Activated T-helper 1 cell treated with Interleukin-2 at 50 U/mL for 16 hours (primary cell): ENCODE data around the gene DIP2C.
"Not testable (repeated sequence)": the region's sequence is repeated elsewhere in the genome, so short reads cannot be mapped to it uniquely, and the experiment has no call there.

Source experiments
- DNase-seq: peaks from one replicate; pipeline ENCODE4 v3.0.0-alpha.2; 2020; ENCODE audit warnings: low read depth

The DIP2C gene

GRCh38 chr10:533186-533585, 156.3 kb downstream of the DIP2C start:
- no peak for DNase-seq

- DNase-seq = not testable (repeated sequence)
Measured at GRCh38 chr10:532331-532730, 157.1 kb downstream of the DIP2C start.

- DNase-seq = no peak
Measured at GRCh38 chr10:531541-531940, 157.9 kb downstream of the DIP2C start.

GRCh38 chr10:530717-531116, 158.8 kb downstream of the DIP2C start:
- no peak for DNase-seq

- no peak for DNase-seq
Measured at GRCh38 chr10:529468-530230, 159.8 kb downstream of the DIP2C start.

GRCh38 chr10:528173-529165, 161.0 kb downstream of the DIP2C start:
- DNase-seq = no peak

GRCh38 chr10:527416-527815, 162.1 kb downstream of the DIP2C start:
- DNase-seq = no peak

- DNase-seq = no peak
Measured at GRCh38 chr10:526651-527312, 162.7 kb downstream of the DIP2C start.

GRCh38 chr10:525565-526315, 163.7 kb downstream of the DIP2C start:
- no peak for DNase-seq

GRCh38 chr10:523925-524324, 165.5 kb downstream of the DIP2C start:
- DNase-seq = no peak

GRCh38 chr10:522350-522749, 167.1 kb downstream of the DIP2C start:
- DNase-seq = no peak

GRCh38 chr10:521261-522250, 167.9 kb downstream of the DIP2C start:
- DNase-seq = no peak

- no peak for DNase-seq
Measured at GRCh38 chr10:520402-520787, 169.1 kb downstream of the DIP2C start.

- no peak for DNase-seq
Measured at GRCh38 chr10:519716-520401, 169.6 kb downstream of the DIP2C start.

GRCh38 chr10:519055-519715, 170.3 kb downstream of the DIP2C start:
- no peak for DNase-seq

GRCh38 chr10:517872-518475, 171.5 kb downstream of the DIP2C start:
- DNase-seq = no peak

GRCh38 chr10:517241-517830, 172.1 kb downstream of the DIP2C start:
- no peak for DNase-seq

GRCh38 chr10:516764-517163, 172.7 kb downstream of the DIP2C start:
- no peak for DNase-seq

- no peak for DNase-seq
Measured at GRCh38 chr10:515674-516073, 173.8 kb downstream of the DIP2C start.
